ENCODE data around the gene NSMF. TPM values are rescaled to one million over a fixed set of nuclear protein-coding genes. Genes with fewer than 3 reads are reported as not detected.

The NSMF gene
- total and polyA plus RNA-seq, 4 donors: 13.8 to 39.8 (median 30.1) TPM

GRCh38 chr9:137439158-137439714 lies 19.9 kb downstream of the NSMF start:
- H3K4me3 ChIP-seq: no peak overlapping the region
- H3K9ac ChIP-seq (ENCODE audit: insufficient read depth in 1 of 2, low read length in 2 of 2): no peak overlapping the region
- H3K27me3 ChIP-seq (ENCODE audit: control insufficient read depth in 3 of 3, insufficient read depth in 3 of 3, low read length in 2 of 3): no peaks in the 10 kb centered on the region
- H3K9me3 ChIP-seq (ENCODE audit: control insufficient read depth in 4 of 4, insufficient read depth in 3 of 4, low read length in 3 of 4): no peaks in the 10 kb centered on the region
- H3K4me1 ChIP-seq (ENCODE audit: control insufficient read depth in 5 of 5, insufficient read depth in 5 of 5, low read length in 5 of 5): peaks cover 0 to 10% (median 0%) of the 10 kb centered on the region in 5 donors
- H3K27ac ChIP-seq (ENCODE audit: low read depth in 1 of 2, low read length in 1 of 2): no peak overlapping the region
- no peaks in the 10 kb centered on the region for H3K36me3 ChIP-seq (ENCODE audit: control insufficient read depth in 4 of 4, insufficient read depth in 4 of 4, low read length in 4 of 4)
- 67 to 76% methylated on average over 18 of the region's 18 CpGs for WGBS, 2 donors
- TF ChIP-seq CTCF (IDR thresholded peaks at IDR 0.05; ENCODE audit: control extremely low read depth, extremely low read depth): no peak
- ATAC-seq (ENCODE audit: insufficient read depth, low FRiP score) (no peak), DNase-seq (no peak)

GRCh38 chr9:137438591-137439157 lies 20.5 kb downstream of the NSMF start:
- H3K27ac ChIP-seq (ENCODE audit: low read depth in 1 of 2, low read length in 1 of 2): no peak overlapping the region
- 81 to 83% methylated on average over 21 to 22 of the region's 22 CpGs for WGBS, 2 donors
- H3K9ac ChIP-seq (ENCODE audit: insufficient read depth in 1 of 2, low read length in 2 of 2): no peak overlapping the region
- ATAC-seq (ENCODE audit: insufficient read depth, low FRiP score) (no peak), DNase-seq (no peak)
- H3K9me3 ChIP-seq (ENCODE audit: control insufficient read depth in 4 of 4, insufficient read depth in 3 of 4, low read length in 3 of 4): no peaks in the 10 kb centered on the region
- no peak for TF ChIP-seq CTCF (IDR thresholded peaks at IDR 0.05; ENCODE audit: control extremely low read depth, extremely low read depth)
- H3K4me3 ChIP-seq: no peak overlapping the region
- no peaks in the 10 kb centered on the region for H3K36me3 ChIP-seq (ENCODE audit: control insufficient read depth in 4 of 4, insufficient read depth in 4 of 4, low read length in 4 of 4)
- peaks cover 0 to 10% (median 0%) of the 10 kb centered on the region in 5 donors for H3K4me1 ChIP-seq (ENCODE audit: control insufficient read depth in 5 of 5, insufficient read depth in 5 of 5, low read length in 5 of 5)
- no peaks in the 10 kb centered on the region for H3K27me3 ChIP-seq (ENCODE audit: control insufficient read depth in 3 of 3, insufficient read depth in 3 of 3, low read length in 2 of 3)

- H3K4me3 ChIP-seq: no peak overlapping the region
- WGBS, 2 donors: 83 to 88% methylated on average over 39 to 40 of the region's 40 CpGs
- no peaks in the 10 kb centered on the region for H3K9me3 ChIP-seq (ENCODE audit: control insufficient read depth in 4 of 4, insufficient read depth in 3 of 4, low read length in 3 of 4)
- DNase-seq (no peak), ATAC-seq (ENCODE audit: insufficient read depth, low FRiP score) (no peak)
- H3K36me3 ChIP-seq (ENCODE audit: control insufficient read depth in 4 of 4, insufficient read depth in 4 of 4, low read length in 4 of 4): no peaks in the 10 kb centered on the region
- H3K9ac ChIP-seq (ENCODE audit: insufficient read depth in 1 of 2, low read length in 2 of 2): no peak overlapping the region
- H3K27ac ChIP-seq (ENCODE audit: low read depth in 1 of 2, low read length in 1 of 2): no peak overlapping the region
- TF ChIP-seq CTCF (IDR thresholded peaks at IDR 0.05; ENCODE audit: control extremely low read depth, extremely low read depth): no peak
- no peaks in the 10 kb centered on the region for H3K27me3 ChIP-seq (ENCODE audit: control insufficient read depth in 3 of 3, insufficient read depth in 3 of 3, low read length in 2 of 3)
- peaks cover 0 to 10% (median 0%) of the 10 kb centered on the region in 5 donors for H3K4me1 ChIP-seq (ENCODE audit: control insufficient read depth in 5 of 5, insufficient read depth in 5 of 5, low read length in 5 of 5)
Measured at GRCh38 chr9:137437691-137438590, 21.2 kb downstream of the NSMF start.

All from lung (tissue), 12 donors.